IPS-11a (cell line): ENCODE data around the gene TMPO.
"Not testable (repeated sequence)": the region's sequence is repeated elsewhere in the genome, so short reads cannot be mapped to it uniquely, and the experiment has no call there.

Experiments used
- H3K4me3 ChIP-seq: one replicate; pipeline ENCODE4 v1.5.1; 2013; ENCODE audit warnings: low read depth, low read length, control low read depth

The TMPO gene

DNA sequence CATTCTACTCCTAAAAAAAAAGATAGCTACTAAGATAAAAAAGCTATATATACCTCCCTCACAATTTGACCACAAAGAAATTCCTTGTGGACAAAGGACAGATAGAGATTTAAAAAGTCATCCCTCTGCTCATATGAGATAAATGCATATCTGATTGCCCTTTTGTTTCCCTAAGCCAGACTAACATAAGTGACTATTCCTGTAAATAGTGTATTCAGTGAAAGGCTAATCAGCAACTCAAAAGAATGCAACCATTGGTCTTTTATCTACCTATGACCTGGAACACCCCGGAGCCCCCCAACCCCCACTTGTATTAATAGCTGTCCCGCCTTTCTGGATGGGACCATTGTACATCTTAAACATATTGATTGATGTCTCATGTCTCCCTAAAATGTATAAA, 6.3 kb upstream of the TMPO start:
- H3K4me3 ChIP-seq = no peak overlapping the region

DNA sequence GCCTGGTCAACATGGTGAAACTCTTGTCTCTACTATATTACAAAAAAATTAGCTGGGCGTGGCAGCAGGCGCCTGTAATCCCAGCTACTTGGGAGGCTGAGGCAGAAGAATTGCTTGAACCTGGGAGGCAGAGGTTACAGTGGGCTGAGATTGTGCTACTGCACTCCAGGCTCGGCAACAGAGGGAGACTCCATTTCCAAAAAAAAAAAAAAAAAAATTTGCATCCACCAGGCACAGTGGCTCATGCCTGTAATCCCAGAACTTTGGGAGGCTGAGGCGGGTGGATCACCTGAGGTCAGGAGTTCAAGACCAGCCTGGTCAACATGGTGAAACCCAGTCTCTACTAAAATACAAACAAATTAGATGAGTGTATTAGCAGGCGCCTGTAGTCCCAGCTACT, 3.6 kb upstream of the TMPO start:
- H3K4me3 ChIP-seq = not testable (repeated sequence)

DNA sequence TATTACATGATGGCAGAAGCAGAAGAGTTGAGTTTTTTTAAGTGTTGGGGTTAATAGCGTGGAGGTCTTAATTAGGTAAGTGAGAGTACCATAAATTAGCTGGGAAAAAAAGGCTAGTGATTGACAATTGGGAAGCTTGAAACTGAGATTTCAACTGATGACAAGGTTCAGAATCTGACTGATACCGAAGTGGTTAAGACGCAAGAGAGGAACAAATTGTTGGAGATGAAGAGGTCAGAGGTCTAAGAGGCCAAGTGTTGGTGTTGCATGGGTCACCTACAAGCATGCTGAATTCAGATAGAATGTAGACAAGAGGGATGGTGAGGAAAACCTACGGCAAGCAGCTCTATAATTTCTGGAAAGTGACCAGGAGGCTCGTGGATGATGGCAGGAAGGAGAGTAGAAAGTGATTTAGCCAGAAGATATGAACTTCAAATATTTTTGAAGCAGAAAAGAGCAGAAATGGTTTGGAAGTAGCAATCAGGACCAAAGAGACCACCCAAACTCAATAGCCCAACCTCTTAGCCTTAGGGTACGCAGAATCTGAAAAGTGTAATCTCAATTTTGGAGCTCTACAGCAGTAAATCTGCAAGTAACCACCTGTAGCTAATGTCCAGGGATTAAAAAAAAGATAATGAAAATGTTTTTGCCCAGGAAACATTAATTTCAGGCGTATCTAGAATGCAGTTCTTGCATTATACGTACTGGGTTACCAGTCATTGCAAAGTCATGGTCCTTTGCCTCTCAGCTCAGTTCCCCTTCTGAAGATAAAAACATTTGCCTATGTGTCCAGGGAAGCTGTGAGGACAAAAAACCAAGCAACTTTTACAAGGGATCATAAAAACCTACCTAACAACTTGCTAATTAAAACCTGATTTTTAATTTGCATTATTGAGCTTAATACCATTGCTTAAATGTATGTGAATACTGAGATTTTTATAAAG, 1.7 kb upstream of the TMPO start:
- H3K4me3 ChIP-seq = no peak overlapping the region

DNA sequence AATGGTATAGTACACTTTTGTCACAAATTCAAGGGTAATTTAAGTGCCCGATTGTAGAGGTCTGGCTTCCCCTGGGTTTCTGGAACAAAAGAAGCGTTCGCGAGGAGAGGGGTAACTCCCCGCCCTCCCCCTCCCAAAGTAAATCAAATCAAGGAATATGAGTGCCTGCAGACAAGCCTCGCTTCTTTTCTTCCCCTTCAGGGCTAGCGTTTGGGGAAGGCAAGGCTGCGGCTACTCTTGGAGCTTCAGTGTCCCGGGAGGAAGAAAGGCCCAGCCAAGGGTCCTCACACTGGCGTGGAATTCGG, 456 bp upstream of the TMPO start:
- H3K4me3 ChIP-seq = peak overlapping the region; percentile 93

DNA sequence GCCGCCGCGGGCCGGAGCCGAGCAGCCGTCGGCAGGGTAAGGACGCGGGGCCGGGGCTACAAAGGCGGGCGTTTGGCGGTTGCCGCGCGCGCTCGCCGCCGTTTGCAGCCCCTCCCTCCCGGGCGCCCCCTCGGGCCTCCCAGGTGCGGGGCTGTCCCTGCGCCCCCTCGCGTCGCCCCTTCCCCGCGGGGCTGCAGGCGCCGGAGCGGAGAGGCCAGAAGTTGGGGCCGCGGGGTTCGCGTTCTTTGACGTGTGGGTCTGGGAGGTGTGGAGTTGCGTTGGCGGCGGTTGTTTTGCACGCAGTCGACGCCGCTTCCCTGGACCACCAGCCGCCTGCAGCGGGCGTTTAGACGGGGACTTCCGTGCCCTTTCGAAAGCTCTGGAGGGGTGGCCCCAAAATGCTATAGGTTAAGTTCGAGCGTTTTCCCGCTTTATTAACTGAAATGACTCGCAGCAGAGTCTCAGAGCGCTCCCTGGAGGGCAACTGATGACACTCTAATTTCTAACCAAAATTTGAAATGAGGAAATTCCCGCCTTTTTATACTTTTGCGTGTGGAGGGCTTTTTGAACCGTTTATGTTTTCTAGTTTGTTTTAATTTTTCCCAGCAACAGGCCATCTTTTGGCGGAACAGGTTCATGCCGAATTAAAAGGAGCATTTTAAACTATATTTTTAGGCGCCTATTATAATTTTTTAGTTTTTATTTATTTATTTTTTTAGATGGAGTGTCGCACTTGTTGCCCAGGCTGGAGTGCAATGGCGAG, 902 bp downstream of the TMPO start:
- peak overlapping the region; percentile 93 for H3K4me3 ChIP-seq

DNA sequence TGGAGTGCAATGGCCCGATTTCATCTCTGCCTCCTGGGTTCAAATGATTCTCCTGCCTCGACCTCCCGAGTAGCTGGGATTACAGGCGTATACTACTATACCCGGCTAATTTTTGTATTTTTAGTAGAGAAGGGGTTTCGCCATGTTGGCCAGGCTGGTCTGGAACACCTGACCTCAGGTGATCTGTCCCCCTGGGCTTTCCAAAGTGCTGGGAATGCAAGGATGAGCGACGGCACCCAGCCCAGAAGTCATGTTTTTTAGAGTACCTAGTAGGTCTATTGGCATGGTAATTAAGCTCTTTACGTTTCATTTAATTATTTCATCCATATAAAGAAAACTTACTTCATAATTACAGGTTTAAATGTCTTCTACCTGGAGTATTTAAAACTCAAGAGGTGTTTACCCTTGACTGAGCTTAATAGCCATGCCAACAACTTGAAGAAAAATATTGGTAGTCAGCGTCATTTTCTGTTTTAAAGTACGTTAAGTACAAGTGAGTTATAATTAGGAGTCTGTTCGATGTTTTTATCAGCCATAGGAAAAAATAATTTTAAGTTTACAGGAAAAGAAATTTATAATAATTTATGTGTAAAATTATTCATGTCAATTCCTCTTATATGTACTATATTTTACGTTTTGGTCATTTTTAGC, 4.0 kb downstream of the TMPO start:
- no peak overlapping the region for H3K4me3 ChIP-seq

DNA sequence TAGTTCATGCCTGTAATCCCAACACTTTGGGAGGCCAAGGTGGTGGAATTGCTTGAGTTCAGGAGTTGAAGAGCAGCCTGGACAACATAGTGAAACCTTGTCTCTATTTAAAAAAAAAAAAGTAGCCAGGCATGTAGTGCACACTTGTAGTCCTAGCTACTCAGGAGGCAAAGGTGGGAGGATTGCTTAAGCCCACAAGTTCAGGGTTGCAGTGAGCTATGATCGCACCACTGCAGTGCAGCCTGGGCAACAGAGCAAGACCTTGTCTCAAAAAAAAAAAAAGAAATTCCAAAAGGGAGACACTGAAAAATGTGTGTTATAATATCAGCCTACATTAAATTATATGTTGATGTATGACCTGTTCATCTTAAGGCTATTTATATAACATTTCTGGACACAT, 14.7 kb downstream of the TMPO start:
- H3K4me3 ChIP-seq = no peak overlapping the region

DNA sequence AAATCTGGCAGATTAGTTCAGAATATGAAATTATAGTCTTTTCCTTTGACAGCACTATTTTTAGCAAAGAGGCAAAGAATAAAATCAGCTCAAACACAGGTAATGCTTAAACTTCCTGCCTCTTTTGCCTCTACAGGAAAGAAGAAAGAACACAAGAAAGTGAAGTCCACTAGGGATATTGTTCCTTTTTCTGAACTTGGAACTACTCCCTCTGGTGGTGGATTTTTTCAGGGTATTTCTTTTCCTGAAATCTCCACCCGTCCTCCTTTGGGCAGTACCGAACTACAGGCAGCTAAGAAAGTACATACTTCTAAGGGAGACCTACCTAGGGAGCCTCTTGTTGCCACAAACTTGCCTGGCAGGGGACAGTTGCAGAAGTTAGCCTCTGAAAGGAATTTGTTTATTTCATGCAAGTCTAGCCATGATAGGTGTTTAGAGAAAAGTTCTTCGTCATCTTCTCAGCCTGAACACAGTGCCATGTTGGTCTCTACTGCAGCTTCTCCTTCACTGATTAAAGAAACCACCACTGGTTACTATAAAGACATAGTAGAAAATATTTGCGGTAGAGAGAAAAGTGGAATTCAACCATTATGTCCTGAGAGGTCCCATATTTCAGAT, 17.4 kb downstream of the TMPO start:
- no peak overlapping the region for H3K4me3 ChIP-seq

DNA sequence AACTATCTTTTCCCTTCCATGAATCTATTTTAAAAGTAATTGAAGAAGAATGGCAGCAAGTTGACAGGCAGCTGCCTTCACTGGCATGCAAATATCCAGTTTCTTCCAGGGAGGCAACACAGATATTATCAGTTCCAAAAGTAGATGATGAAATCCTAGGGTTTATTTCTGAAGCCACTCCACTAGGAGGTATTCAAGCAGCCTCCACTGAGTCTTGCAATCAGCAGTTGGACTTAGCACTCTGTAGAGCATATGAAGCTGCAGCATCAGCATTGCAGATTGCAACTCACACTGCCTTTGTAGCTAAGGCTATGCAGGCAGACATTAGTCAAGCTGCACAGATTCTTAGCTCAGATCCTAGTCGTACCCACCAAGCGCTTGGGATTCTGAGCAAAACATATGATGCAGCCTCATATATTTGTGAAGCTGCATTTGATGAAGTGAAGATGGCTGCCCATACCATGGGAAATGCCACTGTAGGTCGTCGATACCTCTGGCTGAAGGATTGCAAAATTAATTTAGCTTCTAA, 18.4 kb downstream of the TMPO start:
- H3K4me3 ChIP-seq = no peak overlapping the region

DNA sequence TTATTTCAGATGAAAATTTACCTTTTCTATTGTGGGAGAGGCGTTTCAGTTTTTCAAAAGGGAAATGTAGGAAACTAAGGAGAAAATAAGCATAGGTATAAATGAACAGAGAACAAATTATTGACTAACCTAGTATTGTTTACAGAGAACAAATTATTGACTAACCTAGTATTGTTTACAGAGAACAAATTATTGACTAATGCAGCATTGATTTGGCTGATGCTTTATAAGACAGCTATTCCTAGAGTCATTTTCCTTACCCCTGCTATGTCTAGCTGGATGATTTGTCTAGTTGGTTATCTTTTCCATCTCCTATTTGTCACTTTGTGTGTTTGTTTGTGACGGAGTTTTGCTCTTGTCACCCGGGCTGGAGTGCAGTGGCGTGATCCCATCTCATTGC, 22.6 kb downstream of the TMPO start:
- H3K4me3 ChIP-seq = no peak overlapping the region

DNA sequence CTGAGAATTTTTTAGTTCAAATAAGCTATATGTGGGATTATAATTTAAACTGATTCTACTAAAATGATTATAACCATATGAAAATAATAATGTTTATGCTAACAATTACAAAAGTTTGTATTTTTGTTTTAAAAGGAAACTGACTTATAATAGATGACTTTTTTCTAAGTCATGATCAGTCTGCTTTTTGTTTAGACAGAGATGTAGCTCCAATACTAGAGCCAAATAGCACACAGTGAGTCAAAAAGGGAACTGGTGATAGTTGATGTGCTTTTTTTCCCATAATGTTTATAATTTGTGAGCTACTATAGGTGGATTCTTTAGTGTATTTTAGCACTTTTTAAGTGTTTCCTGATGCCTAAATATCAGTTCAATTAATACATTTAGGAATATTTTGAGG, 28.3 kb downstream of the TMPO start:
- no peak overlapping the region for H3K4me3 ChIP-seq

DNA sequence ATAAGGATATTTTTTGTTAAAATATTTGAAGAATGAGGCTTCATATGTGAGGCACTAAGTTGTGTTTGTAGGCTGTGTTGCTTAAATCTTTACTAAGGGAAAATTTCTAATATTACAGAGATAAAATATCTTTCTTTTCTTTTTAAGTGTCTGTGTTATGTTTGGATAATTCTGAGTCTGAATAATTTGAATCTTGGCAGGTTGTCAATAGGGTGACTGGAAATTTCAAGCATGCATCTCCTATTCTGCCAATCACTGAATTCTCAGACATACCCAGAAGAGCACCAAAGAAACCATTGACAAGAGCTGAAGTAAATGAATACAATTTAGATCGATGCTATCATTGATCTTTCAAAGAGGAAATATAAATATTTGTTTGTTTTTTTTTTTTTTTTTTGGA, 29.4 kb downstream of the TMPO start:
- H3K4me3 ChIP-seq = no peak overlapping the region

DNA sequence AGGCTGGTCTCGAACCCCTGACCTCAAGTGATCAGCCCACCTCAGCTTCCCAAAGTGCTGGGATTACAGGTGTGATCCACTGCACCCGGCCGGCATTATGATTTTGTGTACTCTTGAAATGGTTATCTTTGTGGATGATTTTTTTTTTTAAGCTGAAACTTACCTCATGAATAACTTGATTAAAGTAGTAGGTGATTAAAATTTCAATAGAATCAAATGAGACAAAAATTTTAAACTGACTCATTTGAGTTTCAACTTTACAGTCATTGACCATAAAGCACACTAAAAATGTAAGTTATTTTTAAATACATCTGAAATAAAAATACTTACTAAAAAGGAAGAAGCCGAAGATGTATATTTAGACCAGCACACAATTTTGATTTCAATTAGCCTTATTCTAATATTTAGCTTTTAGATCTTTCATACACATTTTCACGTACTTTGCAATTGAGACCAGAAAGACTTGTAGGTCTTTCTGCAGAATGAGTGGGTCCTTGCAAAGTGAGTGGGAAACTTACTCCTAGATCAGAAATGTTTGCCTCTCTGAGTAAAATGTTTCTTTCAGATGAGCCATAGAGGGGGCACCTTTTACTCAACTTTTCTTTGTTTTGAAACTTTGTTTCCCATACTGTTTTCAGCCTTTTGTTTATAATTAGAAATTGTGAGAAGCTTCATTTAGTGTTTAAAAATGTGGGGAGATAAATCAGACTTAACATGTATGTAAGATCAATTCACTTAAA, 34.2 kb downstream of the TMPO start:
- H3K4me3 ChIP-seq = no peak overlapping the region

DNA sequence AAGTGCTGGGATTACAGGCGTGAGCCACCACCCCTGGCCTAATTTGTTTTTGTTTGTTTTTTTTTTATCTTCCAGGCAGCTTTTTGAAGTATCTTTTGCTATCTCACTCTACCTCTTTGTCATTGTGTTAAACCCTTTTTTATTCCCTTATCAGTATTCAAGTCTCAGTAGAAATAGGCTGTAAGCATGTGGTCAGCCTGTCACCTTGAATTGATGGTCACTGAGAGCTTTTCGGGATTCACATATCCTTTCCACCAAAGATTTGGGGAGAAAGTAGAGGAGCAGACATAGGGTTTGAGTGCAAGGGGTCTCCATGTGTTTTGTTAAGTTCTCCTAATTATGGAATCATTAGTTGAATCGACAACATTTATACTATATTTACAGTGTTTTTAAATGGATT, 36.4 kb downstream of the TMPO start:
- no peak overlapping the region for H3K4me3 ChIP-seq

DNA sequence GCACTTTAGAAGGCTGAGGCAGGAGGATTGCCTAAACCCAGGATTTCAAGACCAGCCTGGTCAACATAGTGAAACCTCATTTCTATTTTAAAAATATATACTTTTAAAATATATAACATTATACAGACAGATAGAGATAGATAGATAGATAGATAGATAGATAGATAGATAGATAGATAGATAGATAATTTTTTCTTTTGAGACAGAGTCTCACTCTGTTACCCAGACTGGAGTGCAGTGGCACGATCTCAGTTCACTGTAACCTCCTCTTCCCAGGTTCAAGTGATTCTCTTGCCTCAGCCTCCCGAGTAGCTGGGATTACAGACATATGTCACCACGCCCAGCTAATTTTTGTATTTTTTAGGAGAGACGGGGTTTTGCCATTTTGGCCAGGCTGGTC, 42.7 kb downstream of the TMPO start:
- not testable (repeated sequence) for H3K4me3 ChIP-seq

DNA sequence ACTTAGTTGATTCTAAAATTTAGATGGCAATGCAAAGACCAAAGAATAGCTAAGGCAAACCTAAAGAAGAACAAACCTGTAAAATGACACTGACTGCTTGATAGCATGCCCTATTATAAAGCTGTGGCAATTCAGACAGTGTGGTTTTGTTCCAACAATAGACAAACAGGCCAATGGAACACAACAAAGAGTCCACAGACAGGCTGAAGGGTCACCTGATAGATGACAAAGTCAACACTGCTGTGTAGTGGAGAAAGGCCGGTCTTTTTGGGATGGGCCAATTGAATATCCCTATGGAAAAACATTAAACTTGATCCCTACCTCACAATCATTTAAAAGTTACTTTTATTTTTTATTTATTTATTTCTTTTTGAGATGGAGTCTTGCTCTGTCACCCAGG, 44.3 kb downstream of the TMPO start:
- H3K4me3 ChIP-seq = no peak overlapping the region

DNA sequence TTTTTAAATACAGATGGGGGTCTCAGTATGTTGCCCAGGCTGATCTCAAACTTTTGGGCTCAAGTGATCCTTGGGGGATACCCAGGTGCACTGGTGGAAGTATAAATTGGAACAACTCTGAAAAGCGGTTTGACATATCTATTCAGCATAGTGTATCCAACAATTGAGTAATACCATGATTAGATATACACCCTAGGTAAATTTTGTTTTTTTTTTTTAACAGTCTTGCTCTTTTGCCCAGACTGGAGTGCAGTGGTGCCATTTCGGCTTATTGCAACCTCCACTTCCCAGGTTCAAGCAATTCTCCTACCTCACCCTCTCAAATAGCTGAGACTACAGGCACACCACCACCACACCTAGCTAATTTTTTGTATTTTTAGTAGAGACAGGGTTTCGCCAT, 46.5 kb downstream of the TMPO start:
- no peak overlapping the region for H3K4me3 ChIP-seq

DNA sequence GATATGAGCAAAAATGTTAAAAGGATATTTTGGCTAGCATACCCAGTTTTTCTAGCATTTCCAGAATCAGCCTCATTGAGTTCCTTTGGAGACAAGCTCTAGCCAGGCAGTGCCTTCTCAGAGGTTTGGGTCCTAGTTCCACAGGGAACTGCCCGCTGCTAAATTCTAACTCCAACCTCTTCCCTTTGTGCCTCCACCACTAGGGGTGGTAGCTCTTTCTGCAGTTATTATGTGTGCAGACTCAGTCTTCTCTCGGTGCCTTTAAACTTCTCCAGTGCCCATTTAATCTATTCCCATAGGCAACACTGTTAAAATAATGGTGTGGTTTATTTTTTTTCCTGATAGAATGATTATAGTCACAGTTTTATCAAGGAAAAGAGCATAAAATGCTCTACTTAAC, 56.6 kb downstream of the TMPO start:
- H3K4me3 ChIP-seq = no peak overlapping the region

DNA sequence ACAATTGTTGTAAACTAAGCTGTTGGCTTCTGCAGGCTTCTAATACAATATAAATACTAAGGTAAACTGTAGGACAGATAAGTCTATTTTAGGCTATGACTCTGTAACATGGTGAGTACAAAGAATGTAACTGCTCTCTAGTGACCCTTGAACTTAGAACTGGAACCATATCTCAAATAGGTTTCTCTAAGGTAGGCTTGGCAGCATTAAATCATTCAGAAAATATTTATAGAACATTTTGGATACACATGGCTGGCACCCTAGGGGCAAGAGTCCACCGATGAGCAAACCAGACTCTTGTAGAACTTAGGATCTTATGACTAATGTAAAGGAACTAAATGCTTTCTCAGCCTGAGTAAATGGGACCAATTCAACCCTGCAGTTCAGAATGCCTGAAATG, 58.7 kb downstream of the TMPO start:
- H3K4me3 ChIP-seq = no peak overlapping the region

DNA sequence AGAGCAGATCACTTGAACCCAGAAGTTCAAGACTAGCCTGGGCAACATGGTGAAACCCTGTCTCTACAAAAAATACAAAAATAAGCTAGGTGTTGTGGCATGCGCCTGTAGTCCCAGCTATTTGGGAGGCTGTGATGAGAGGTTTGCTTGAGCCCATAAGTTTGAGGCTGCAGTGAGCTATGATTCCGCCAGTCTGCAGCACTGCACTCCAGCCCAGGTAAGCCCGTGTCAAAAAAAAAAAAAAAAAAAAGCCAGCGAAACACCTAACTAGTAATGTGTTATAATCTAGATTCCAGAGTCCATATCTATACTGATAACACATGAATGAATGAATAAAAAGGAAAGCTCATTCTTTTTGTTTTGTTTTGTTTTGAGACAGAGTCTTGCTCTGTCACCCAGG, 59.6 kb downstream of the TMPO start:
- no peak overlapping the region for H3K4me3 ChIP-seq

DNA sequence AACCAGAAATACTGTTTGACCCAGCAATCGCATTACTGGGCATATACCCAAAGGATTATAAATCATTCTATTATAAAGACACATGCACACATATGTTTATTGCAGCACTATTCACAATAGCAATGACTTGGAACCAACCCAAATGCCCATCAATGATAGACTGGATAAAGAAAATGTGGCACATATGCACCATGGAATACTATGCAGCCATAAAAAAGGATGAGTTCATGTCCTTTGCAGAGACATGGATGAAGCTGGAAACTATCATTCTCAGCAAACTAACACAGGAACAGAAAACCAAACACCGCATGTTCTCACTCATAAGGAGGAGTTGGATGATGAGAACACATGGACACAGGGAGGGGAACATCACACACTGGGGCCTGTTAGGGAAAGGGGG, 61.4 kb downstream of the TMPO start:
- H3K4me3 ChIP-seq = not testable (repeated sequence)
